Left hindlimb (tissue), 1 donor: ENCODE results near the gene ADCY3.
A peak's percentile ranks its signal among the peaks of the same experiment; 100 is the strongest.

ENCODE experiments used
- DNase-seq: peaks from one replicate; pipeline ENCODE4 v3.0.0-alpha.2; 2018

ADCY3 gene

GRCh38 chr2:24920098-24920808, at the start of gene ADCY3:
TSS of gene ADCY3 (minus strand) at chr2:24920237. CDS start at chr2:24918987, 1,250 bp downstream.
- DNase-seq = peak; percentile 66

GRCh38 chr2:24969784-24970183, 49.7 kb upstream of the ADCY3 start:
- DNase-seq = no peak

GRCh38 chr2:24961903-24962302, 41.9 kb upstream of the ADCY3 start:
- DNase-seq = no peak

DNA sequence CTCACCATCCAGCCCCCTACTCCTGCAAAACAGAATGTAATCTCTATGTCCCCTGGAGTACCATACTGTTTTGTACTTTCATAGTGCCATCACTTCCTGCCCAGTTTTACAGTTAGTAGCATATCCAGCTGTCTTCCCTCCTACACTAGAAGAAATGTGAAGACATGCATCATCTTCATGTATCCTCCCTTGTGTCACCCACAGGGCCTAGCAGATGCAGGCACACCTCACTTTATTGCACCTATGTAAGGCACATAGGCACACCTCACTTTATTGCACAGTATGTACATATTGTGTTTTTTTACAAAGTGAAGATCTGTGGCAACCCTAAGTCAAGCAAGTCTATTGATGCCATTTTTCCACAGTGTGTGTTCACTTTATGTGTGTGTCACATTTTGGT, 39.7 kb upstream of the ADCY3 start:
- DNase-seq = no peak

- no peak for DNase-seq
Measured at GRCh38 chr2:24958411-24958935, 38.4 kb upstream of the ADCY3 start.

- no peak for DNase-seq
Measured at GRCh38 chr2:24957976-24958375, 37.9 kb upstream of the ADCY3 start.

GRCh38 chr2:24957221-24957620, 37.2 kb upstream of the ADCY3 start:
- no peak for DNase-seq

DNA sequence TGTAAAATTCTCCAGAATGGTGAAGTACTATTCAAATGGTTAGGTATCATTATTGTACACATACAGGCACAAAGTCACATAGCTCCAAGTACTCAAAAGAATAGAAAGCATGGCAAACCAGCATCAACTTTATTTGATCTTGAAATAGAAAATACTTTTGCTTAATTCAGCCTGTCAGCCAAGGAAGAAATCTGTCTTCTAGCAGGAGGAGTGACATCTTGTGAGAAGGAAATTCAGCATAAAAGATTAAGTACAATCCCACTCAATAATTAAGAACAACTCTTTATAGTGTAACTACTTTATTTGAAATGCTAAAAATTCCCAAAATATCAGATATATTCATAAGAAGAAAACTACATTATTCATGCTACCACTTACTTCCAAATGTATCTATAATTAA, 35.9 kb upstream of the ADCY3 start:
- no peak for DNase-seq

- DNase-seq = no peak
Measured at GRCh38 chr2:24955232-24955631, 35.2 kb upstream of the ADCY3 start.

- DNase-seq = no peak
Measured at GRCh38 chr2:24950102-24950501, 30.1 kb upstream of the ADCY3 start.

GRCh38 chr2:24948506-24948905, 28.5 kb upstream of the ADCY3 start:
- no peak for DNase-seq

GRCh38 chr2:24947561-24948157, 27.6 kb upstream of the ADCY3 start:
- DNase-seq = no peak

- DNase-seq = no peak
Measured at GRCh38 chr2:24945907-24946306, 25.9 kb upstream of the ADCY3 start.

- DNase-seq = no peak
Measured at GRCh38 chr2:24943427-24944053, 23.5 kb upstream of the ADCY3 start.

GRCh38 chr2:24939353-24939752, 19.3 kb upstream of the ADCY3 start:
- no peak for DNase-seq

DNA sequence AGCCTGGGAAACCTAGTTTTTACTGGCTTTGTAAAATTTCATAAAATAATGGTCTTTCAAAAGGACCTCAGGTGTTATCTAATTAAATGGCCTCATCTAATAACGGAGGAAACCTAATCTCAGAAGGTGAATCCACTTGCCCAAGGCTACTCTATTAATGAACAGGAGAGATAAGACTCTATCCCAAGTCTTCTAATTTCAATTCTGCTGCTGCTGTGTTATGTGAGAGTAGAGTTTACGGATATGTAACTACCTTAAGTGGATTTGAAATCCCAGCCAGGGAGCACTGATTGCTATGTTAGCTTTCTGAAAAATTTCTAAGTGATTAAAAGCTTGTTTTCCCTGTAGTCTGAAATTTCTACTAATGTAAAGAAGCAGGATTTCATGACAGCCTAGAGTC, 17.2 kb upstream of the ADCY3 start:
- no peak for DNase-seq

GRCh38 chr2:24935145-24935544, 15.1 kb upstream of the ADCY3 start:
- DNase-seq = no peak

GRCh38 chr2:24932715-24933114, 12.7 kb upstream of the ADCY3 start:
- no peak for DNase-seq

DNA sequence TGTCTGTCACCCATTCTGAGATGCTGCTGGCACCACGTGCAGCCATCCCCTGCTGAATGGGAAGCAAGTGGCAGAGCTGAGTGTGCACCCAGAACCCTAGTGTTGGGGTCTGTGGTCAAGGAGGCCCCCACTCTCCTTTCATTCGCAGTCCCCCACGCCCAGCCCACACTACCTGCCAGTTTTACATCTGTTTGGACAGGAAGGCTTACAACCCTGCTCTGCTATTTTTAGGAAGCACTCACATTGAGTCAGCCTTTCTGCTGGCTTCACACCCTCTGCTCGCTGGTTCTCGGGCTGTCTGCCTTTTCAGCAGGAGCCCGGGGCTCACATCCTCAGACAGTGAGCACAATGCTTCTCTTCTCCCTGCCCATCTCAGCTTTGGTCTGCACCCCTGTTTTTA, 10.7 kb upstream of the ADCY3 start:
- no peak for DNase-seq

DNA sequence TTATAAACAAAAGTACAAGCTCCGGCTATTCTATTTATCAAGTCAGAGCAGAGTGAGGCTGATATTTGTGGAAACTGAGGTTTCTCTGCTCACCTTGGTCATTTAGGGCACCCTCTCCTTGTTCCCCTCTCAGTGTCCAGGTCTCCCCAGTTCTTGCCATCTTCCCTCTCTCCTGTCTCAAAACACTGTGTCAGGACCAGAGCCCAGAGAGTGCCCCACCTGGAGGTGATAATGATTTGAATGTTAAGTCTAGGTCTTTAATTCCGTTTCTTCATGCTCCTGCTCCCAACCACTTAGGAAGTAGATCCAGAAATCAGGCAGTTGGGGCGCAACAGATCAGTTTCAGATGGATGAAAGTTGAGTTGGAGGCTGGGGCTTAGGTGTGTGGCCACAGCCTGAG, 9.2 kb upstream of the ADCY3 start:
- DNase-seq = no peak

DNA sequence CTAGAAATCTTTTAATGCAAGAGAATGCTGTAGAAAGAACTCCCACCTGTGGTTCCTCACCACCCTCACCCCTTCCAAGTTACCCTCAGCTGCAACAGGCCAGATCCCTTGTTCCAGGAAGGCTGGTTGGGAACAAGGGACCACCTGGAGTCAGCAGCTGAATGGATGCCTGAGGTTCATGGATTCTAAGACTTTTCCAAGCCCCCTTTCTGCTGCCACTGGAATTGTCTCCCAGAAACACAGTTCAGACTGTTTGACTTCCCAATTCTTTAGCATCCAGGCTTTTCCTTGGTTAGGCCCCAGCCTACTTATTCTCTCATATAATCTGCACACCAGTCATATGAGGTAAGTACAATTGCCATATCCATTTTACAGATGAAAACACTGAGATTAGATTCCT, 8.0 kb upstream of the ADCY3 start:
- DNase-seq = no peak

- no peak for DNase-seq
Measured at GRCh38 chr2:24926602-24927252, 6.7 kb upstream of the ADCY3 start.

GRCh38 chr2:24926220-24926601, 6.2 kb upstream of the ADCY3 start:
- DNase-seq = no peak

DNA sequence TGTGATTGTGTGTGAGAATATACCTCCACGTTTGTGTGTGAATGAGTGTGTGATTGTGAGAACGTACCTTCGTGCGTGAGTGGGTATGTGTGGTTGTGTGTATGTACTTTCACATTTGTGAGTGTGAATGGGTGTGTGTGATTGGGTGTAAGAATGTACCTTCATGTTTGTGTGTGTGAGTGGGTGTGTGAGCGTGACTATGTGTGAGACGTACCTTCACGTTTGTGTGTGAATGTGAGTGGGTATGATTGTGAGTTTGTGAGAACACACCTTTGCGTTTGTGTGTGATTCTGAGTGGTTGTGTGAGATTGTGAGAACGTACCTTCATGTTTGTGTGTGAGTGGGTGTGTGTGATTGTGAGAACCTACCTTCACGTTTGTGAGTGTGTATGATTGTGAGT, 5.8 kb upstream of the ADCY3 start:
- no peak for DNase-seq
